Measurements from ENCODE around the gene PLCB4.

PLCB4 gene

DNA sequence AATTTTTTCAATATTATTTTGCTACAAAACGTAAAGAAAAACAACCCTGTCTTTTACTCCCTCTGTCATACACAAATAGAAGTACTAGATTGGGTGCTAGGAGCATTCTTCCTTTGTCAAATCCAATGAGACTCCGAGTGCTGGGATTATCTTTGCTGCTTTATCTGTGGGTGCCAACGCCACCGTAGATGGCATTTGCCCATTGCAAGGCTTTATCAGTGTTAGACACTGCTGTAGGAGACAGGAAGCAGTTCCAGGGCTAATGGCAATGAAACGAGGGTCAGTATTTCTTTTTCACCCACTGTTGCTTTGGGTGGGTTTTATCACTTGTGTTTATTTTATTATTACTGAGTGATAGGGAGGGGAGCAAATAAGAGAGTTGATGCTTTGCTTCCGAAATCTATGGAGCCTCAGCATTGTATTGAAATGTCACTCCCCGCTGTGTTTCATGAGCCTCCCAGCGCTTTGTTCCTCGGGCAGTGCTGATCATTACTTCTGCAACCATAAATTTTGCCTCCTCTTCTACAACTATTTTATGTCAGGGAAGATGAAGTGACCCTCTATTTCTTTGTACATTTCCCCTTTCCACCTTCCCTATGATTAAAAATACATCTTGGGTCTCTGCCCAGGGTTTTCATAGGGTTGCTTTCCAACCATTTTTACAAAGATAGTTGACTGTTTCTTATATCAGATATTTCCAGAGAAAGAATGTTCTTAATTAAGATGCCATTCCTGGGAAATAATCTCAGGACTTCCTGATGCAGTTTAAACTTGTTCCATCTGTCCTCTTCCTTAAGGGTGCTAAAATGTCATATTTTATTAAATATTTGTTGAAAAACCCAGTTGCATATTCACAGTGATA, 358.8 kb downstream of the PLCB4 start:
- TF ChIP-seq CTCF (IDR thresholded peaks at IDR 0.05; ENCODE audit: insufficient read depth, low read depth, low read length, missing control alignments): no peak
- DNase-seq (ENCODE audit: low read depth): no peak
- H3K4me3 ChIP-seq (ENCODE audit: low read length): no peak overlapping the region

GRCh38 chr20:9428292-9428607, 359.4 kb downstream of the PLCB4 start:
- DNase-seq (ENCODE audit: low read depth): no peak
- H3K4me3 ChIP-seq (ENCODE audit: low read length): no peak overlapping the region
- no peak for TF ChIP-seq CTCF (IDR thresholded peaks at IDR 0.05; ENCODE audit: insufficient read depth, low read depth, low read length, missing control alignments)

DNA sequence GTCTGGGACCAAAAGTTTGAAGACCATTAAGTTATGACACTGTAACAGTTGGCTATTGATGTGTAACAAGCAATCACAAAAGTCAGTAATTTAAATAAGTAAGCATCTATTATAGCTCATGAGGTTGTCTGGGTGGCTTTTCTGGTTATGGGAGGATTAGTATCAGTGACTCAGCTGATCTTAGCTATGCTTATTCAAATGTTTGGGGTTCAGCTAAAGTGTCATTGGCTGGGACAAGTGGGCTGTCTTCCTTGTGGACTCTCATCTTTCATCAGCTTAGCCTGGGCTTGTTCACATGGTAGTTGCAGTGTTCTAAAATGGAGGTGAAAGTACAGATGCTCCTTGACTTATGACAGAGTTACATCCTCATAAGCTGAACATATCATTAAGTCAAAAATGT, 370.9 kb downstream of the PLCB4 start:
- H3K4me3 ChIP-seq (ENCODE audit: low read length): no peak overlapping the region
- DNase-seq (ENCODE audit: low read depth): peak; percentile 53
- no peak for TF ChIP-seq CTCF (IDR thresholded peaks at IDR 0.05; ENCODE audit: insufficient read depth, low read depth, low read length, missing control alignments)

DNA sequence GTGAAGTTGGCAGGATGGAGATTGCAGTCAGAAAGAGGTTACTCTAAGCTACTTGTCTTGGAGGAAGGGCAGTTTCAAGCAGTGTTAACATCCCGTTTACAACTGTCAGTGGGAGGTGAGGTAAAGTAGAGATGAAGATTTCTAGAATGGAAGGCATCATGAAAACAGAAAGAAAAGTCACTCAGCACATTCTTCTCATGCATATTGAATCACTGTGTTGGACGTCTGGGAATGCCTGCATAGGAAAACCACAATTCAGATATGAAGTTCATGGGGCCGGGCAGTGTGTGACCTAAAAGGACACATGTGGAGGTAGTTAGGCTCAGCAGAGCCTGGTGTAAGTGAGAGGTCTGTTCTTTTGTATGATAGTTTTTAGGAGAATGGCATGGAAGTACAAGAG, 372.0 kb downstream of the PLCB4 start:
- H3K4me3 ChIP-seq (ENCODE audit: low read length): no peak overlapping the region
- TF ChIP-seq CTCF (IDR thresholded peaks at IDR 0.05; ENCODE audit: insufficient read depth, low read depth, low read length, missing control alignments): no peak
- no peak for DNase-seq (ENCODE audit: low read depth)

GRCh38 chr20:9441948-9442347, 373.1 kb downstream of the PLCB4 start:
- TF ChIP-seq CTCF (IDR thresholded peaks at IDR 0.05; ENCODE audit: insufficient read depth, low read depth, low read length, missing control alignments): no peak
- DNase-seq (ENCODE audit: low read depth): no peak

DNA sequence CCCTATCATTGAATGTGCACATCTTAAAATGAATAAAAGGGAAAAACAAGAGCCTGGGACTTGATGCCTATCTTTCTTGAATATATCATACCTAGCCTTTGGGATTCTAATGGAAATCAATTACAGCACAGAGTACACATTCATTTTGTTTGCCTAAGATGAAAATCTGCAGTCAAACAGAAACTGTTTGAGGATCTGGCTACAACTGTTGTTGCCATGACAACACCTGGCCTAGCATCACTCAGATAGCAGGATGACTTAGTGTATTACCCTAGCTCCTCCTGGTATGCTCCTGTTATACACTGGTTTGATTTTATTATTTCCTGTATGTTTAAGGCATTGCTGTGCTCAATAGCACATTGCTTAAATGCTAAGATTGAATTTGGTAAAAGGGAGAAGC, 374.0 kb downstream of the PLCB4 start:
- no peak for DNase-seq (ENCODE audit: low read depth)
- no peak for TF ChIP-seq CTCF (IDR thresholded peaks at IDR 0.05; ENCODE audit: insufficient read depth, low read depth, low read length, missing control alignments)
- no peak overlapping the region for H3K4me3 ChIP-seq (ENCODE audit: low read length)

More at GRCh38 chr20:9441948-9442347, 373.1 kb downstream of the PLCB4 start:
- no peak overlapping the region for H3K4me3 ChIP-seq (ENCODE audit: low read length)

- TF ChIP-seq CTCF (IDR thresholded peaks at IDR 0.05; ENCODE audit: insufficient read depth, low read depth, low read length, missing control alignments): no peak
- no peak for DNase-seq (ENCODE audit: low read depth)
- H3K4me3 ChIP-seq (ENCODE audit: low read length): no peak overlapping the region
These were observed 376.0 kb downstream of the PLCB4 start for GRCh38 chr20:9444921-9445320.
